Activated CD4-positive, alpha-beta T cell treated with anti-CD3 and anti-CD28 coated beads, Interleukin-10, Interleukin-2, amounts not matched to agents 100 ng/mL and 50 ng/mL, durations not matched to agents 16 hours and 8 hours (primary cell): ENCODE results near the gene HS3ST6.
"Not testable (repeated sequence)": the region's sequence is repeated elsewhere in the genome, so short reads cannot be mapped to it uniquely, and the experiment has no call there.

ENCODE experiments used
- DNase-seq: peaks from one replicate; pipeline ENCODE4 v3.0.0-alpha.2; 2020

Gene HS3ST6

GRCh38 chr16:1906055-1906845 lies 12.0 kb downstream of the HS3ST6 start:
- no peak for DNase-seq

GRCh38 chr16:1903845-1904840 lies 14.1 kb downstream of the HS3ST6 start:
- no peak for DNase-seq

GRCh38 chr16:1903220-1903574 lies 15.0 kb downstream of the HS3ST6 start:
- DNase-seq, result no peak

- DNase-seq, result no peak
Observed at GRCh38 chr16:1902547-1903219, 15.5 kb downstream of the HS3ST6 start.

- no peak for DNase-seq
Observed at GRCh38 chr16:1900452-1900774, 17.8 kb downstream of the HS3ST6 start.

GRCh38 chr16:1899641-1900451 lies 18.4 kb downstream of the HS3ST6 start:
- DNase-seq, result no peak

- not testable (repeated sequence) for DNase-seq
Observed at GRCh38 chr16:1897692-1898091, 20.5 kb downstream of the HS3ST6 start.

GRCh38 chr16:1895949-1896675 lies 22.1 kb downstream of the HS3ST6 start:
- no peak for DNase-seq

GRCh38 chr16:1895068-1895467 lies 23.1 kb downstream of the HS3ST6 start:
- no peak for DNase-seq

GRCh38 chr16:1890708-1891050 lies 27.5 kb downstream of the HS3ST6 start:
- DNase-seq, result no peak

GRCh38 chr16:1890024-1890707 lies 28.0 kb downstream of the HS3ST6 start:
- DNase-seq, result no peak

GRCh38 chr16:1887711-1888354 lies 30.4 kb downstream of the HS3ST6 start:
- DNase-seq, result no peak

GRCh38 chr16:1884889-1885288 lies 33.3 kb downstream of the HS3ST6 start:
- DNase-seq, result no peak

GRCh38 chr16:1884155-1884760 lies 34.0 kb downstream of the HS3ST6 start:
- peak; percentile 25 for DNase-seq

GRCh38 chr16:1881172-1881571 lies 37.0 kb downstream of the HS3ST6 start:
- not testable (repeated sequence) for DNase-seq

- DNase-seq, result no peak
Observed at GRCh38 chr16:1879477-1879876, 38.7 kb downstream of the HS3ST6 start.

- no peak for DNase-seq
Observed at GRCh38 chr16:1878256-1878655, 40.0 kb downstream of the HS3ST6 start.

GRCh38 chr16:1877804-1878203 lies 40.4 kb downstream of the HS3ST6 start:
- DNase-seq, result no peak

GRCh38 chr16:1877089-1877488 lies 41.1 kb downstream of the HS3ST6 start:
- no peak for DNase-seq

- peak; percentile 73 for DNase-seq
Observed at GRCh38 chr16:1876468-1876867, 41.7 kb downstream of the HS3ST6 start.
